OCI-M2 (cell line): ENCODE results near the gene VPS13C.
"Not testable (repeated sequence)": the region's sequence is repeated elsewhere in the genome, so short reads cannot be mapped to it uniquely, and the experiment has no call there.

Source experiments
- DNase-seq: peaks from one replicate; lab custom pipeline; 2025; ENCODE audit not compliant: unreplicated experiment; lab: John Stamatoyannopoulos, UW

VPS13C gene

GRCh38 chr15:62046078-62046743 is 14.0 kb downstream of the VPS13C start:
- DNase-seq: no peak

GRCh38 chr15:62035256-62035924 is 24.9 kb downstream of the VPS13C start:
- DNase-seq: no peak

- DNase-seq: no peak
Measured at GRCh38 chr15:62027916-62028315, 32.3 kb downstream of the VPS13C start.

- no peak for DNase-seq
Measured at GRCh38 chr15:62027263-62027565, 33.0 kb downstream of the VPS13C start.

GRCh38 chr15:62026487-62027262 is 33.6 kb downstream of the VPS13C start:
- DNase-seq: no peak

- no peak for DNase-seq
Measured at GRCh38 chr15:62021991-62022600, 38.2 kb downstream of the VPS13C start.

- no peak for DNase-seq
Measured at GRCh38 chr15:62020576-62021160, 39.6 kb downstream of the VPS13C start.

GRCh38 chr15:62005354-62005753 is 54.9 kb downstream of the VPS13C start:
- DNase-seq: not testable (repeated sequence)

GRCh38 chr15:61997786-61998185 is 62.5 kb downstream of the VPS13C start:
- no peak for DNase-seq

GRCh38 chr15:61996056-61996635 is 64.1 kb downstream of the VPS13C start:
- DNase-seq: no peak

GRCh38 chr15:61994216-61994615 is 66.0 kb downstream of the VPS13C start:
- no peak for DNase-seq

- DNase-seq: no peak
Measured at GRCh38 chr15:61992518-61992917, 67.7 kb downstream of the VPS13C start.

GRCh38 chr15:61989667-61990066 is 70.6 kb downstream of the VPS13C start:
- no peak for DNase-seq

GRCh38 chr15:61987824-61988223 is 72.4 kb downstream of the VPS13C start:
- no peak for DNase-seq

GRCh38 chr15:61983081-61983480 is 77.2 kb downstream of the VPS13C start:
- no peak for DNase-seq

GRCh38 chr15:61978225-61978624 is 82.0 kb downstream of the VPS13C start:
- no peak for DNase-seq

- DNase-seq: no peak
Measured at GRCh38 chr15:61974759-61975158, 85.5 kb downstream of the VPS13C start.

GRCh38 chr15:61974118-61974517 is 86.1 kb downstream of the VPS13C start:
- DNase-seq: no peak

- DNase-seq: no peak
Measured at GRCh38 chr15:61951949-61952348, 108.3 kb downstream of the VPS13C start.

- no peak for DNase-seq
Measured at GRCh38 chr15:61946778-61947177, 113.5 kb downstream of the VPS13C start.

GRCh38 chr15:61943992-61944391 is 116.3 kb downstream of the VPS13C start:
- DNase-seq: no peak
